ENCODE measurements around the gene ILDR1. TPM values are rescaled to one million over a fixed set of nuclear protein-coding genes. Genes with fewer than 3 reads are reported as not detected.
"Not testable (repeated sequence)": the region's sequence is repeated elsewhere in the genome, so short reads cannot be mapped to it uniquely, and the experiment has no call there.

ILDR1 gene
- total RNA-seq, 1 experiment from 2014 or later = not detected

GRCh38 chr3:121948641-121949040 is 73.4 kb downstream of the ILDR1 start:
- no peak for DNase-seq (ENCODE audit: low read depth)

- no peak for DNase-seq (ENCODE audit: low read depth)
These were observed 78.6 kb downstream of the ILDR1 start for GRCh38 chr3:121943431-121943830.

GRCh38 chr3:121942116-121942786 is 79.8 kb downstream of the ILDR1 start:
- peak; percentile 1 for DNase-seq (ENCODE audit: low read depth)

GRCh38 chr3:121941592-121941991 is 80.5 kb downstream of the ILDR1 start:
- no peak for DNase-seq (ENCODE audit: low read depth)

GRCh38 chr3:121938141-121938855 is 83.7 kb downstream of the ILDR1 start:
- DNase-seq (ENCODE audit: low read depth) = not testable (repeated sequence)

Other genes starting within 250 kb of the ILDR1 start
- gene IQCB1, start 187.2 kb downstream of the ILDR1 start, total RNA-seq (2014; rRNA removed; shearing (Covaris generic)) = 25.0 and 28.5 TPM in 2 replicates
- gene EAF2, start 187.0 kb downstream of the ILDR1 start, total RNA-seq (2014; rRNA removed; shearing (Covaris generic)) = 8.3 and 9.3 TPM in 2 replicates
- gene SLC15A2, start 127.8 kb downstream of the ILDR1 start, total RNA-seq (2014; rRNA removed; shearing (Covaris generic)) = 0.32 and 0.37 TPM in 2 replicates
- gene CD86, start 33.1 kb upstream of the ILDR1 start, total RNA-seq (2014; rRNA removed; shearing (Covaris generic)) = 0.37 TPM in 1 of 2 replicates, not detected in the other
- not detected in 2 replicates for gene CASR, start 161.4 kb upstream of the ILDR1 start, total RNA-seq (2014; rRNA removed; shearing (Covaris generic))